ENCODE data around the gene EMC10.

EMC10 gene

DNA sequence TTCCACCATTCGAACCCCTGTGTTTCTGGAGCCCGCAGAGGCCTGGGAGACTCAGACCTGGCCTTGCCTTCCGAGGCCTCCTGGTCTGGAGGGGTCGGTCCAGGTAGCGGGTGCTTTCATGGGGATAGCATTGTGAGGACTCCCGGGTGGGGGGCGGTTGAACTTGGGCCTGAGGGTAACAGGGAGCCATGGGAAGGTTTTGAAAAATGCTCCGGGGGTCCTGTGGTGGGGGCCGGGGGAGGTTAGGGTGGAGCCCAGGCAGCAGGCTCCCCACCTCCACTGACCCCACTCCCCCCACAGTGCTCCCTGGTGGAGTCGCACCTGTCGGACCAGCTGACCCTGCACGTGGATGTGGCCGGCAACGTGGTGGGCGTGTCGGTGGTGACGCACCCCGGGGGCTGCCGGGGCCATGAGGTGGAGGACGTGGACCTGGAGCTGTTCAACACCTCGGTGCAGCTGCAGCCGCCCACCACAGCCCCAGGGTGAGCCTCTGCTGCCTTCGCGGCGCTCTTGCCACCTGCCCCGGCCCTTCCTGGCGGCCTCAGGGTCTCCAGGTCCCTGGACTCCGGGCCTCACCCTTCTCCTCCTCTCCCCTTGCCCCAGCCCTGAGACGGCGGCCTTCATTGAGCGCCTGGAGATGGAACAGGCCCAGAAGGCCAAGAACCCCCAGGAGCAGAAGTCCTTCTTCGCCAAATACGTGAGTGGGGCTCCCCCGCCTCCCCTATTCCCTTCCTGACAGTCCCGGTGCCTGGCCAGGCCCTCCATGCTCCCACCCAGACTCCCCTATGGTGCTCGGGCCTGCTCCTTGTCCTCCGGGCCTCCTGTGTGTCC lies 4.2 kb downstream of the EMC10 start:
- DNase-seq, result no peak

DNA sequence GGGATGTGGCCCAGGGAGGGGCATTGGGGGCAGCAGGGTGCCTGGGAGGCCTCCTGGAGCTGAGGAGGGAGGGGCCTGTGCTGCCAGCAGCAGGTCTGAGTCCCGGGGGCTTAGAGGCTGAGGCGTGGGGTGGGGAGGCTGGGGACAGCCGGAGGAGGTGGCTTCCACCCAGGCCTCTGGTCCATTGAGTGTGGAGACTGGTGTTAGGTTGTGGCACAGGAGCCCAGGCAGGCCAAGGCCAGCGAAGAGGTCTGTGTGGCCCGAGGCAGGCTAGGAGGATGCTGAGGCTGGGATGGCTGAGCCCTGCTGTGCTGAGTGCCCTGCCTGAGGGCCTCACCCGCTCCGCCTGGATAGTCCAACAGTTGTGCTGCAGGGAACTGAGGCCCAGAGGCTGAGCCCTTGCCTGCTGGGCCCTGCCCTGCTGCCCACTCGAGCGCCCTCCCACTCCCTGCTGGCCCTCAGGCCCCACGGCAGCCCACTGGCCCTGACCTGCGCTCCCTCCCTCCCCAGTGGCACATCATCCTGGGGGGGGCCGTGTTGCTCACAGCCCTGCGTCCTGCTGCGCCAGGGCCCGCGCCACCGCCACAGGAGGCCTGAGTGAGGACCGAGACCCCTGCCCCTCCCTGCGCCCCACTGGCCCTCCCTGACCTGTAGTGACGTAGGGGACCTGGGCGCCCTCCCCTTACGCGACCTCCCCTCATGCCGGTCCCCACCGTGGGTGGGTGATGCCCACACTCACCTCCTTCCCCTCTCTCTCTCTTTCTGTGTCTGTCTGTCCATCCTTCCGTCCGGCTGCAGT lies 5.2 kb downstream of the EMC10 start:
- no peak for DNase-seq

DNA sequence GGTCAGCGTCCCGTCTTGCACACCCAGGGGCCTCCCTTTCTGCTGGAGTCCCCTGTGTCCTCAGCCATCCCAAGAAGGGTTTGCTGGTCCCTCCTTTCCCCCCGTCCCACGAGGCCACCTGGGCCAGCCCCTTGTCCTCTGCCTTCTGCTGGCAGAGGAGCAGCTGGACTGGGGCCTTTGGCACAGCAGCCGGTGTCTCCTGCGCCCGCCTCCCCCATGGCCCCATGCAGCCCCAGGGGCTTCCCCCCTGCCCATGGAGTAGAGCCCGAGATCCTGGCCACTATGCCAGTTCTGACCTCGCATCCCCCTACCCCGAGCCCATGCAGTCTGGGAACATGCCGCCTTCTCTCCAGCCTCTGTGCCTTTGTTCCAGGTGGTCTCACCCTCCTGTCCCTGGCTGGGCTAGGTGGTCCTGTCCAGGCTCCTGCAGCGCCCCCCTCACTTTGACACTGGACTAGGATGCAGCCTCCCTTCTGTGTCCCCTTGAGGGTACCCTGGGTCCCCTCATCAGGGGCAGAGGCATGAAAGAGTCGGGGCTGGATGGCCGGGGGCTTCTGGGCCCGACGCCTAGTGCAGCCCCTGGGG lies 6.1 kb downstream of the EMC10 start:
- no peak for DNase-seq

DNA sequence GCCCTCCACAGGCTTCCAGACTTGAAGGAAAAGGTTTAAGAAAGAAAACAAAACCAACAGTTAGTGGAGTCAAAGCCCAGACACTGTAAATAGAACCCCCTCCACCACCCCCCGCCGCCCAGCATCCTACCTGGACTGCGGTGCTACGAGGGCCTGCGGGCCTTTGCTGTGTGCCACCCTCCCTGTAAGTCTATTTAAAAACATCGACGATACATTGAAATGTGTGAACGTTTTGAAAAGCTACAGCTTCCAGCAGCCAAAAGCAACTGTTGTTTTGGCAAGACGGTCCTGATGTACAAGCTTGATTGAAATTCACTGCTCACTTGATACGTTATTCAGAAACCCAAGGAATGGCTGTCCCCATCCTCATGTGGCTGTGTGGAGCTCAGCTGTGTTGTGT lies 6.6 kb downstream of the EMC10 start:
- DNase-seq, result no peak

DNA sequence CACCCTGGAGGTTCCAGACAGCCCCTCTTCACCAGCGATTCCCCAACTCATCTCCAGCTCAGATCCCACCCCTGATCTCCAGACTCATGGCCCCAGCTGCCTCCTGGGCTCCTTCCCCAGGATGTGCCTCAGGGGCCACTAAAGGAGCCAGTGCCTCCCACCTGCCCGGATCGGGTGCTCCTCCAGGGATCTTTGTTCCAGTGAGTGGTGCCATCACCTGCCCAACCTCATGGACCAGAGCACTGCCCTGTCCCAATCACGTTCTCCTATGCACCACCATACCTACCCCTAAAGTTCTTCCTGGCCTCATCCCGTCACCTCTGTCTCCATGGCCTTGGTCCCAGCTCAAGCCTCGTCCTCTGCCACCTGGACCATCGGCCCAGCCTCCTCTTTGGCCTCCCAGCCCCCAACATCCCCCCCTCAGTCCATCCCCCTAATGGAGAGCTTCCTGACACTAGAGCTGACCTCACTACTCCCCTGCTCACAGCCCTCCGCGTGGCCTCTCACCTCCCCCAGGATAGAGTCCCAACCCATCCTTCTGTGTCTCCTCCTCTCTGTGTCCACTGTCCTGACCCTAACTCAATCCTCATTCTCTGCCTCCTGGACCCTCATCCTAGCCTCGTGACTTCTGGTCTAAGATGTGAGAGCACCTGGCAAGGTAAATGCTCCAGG lies 9.1 kb downstream of the EMC10 start:
- no peak for DNase-seq

DNA sequence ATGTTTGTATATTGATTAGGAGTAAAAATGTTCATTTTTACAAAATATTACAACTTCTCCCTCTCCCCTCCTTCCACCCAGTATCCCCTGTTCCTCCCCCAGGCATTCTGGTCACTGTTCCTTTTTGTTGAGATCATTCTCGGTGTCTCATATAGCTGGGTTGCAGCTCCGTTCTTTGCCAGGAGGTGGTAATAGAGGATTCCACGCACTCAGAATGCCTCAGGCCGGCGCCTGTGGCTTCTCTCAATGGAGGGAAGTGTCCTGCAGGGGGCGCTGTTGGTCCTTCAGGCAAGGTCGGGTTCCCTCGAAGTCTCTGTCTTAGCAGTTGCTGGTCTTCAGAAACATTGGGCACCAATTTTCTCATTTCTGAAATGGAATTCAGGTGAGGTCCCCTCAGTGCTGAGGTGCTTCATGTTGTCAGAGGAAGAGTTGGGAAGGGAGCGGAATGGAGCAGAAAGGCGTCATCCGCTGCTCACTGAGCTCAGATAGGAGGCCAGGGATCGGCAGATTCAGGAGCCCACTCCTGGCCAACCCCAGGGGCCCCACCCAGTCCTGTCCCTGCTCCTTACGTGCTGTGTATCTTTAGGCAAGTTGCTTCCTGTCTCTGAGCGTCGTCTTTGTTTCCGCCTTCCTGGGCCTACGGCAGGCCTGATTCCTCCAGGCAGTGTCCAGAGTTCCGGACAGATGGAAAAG lies 10.7 kb downstream of the EMC10 start:
- DNase-seq, result peak; percentile 23 to 49

DNA sequence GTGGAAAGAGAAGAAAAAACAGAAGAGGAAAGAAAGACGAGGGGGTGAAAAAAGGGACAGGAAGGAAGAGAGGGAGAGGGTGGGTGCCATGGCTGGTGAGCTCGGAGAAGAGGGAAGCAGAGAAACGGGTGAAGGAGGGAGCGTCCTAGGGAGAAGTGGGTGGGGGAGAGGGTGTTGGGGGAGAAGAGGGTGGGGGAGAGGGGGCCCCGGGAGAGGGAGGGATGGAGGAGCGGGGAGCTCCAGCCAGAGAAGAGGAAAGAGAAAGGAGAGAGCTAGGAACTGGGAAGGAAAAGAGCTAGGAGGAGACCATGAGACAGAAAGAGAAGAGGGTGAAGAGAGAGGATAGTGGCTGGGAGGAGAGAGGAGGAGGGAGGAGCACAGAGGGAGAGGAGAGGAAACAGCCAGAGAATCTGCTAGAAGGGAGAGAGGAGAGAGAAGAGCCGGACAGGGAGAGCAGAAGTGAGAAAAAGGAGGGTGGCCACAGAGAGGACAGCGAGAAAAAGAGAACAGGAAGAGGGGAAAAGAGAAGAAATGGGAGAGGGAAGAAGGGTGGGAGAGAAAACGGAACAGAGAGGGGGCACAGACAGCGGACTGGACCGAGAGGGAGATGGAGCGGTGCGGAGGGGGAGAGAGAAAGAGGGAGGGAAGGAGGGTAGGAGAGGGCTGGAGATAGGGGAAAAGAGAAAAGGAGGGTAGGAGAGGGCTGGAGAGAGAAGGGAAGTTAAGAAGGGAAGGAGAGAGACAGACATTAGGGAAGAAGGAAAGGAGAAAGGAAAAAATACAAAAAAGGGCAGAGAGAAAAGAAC lies 12.3 kb downstream of the EMC10 start:
- no peak for DNase-seq

DNA sequence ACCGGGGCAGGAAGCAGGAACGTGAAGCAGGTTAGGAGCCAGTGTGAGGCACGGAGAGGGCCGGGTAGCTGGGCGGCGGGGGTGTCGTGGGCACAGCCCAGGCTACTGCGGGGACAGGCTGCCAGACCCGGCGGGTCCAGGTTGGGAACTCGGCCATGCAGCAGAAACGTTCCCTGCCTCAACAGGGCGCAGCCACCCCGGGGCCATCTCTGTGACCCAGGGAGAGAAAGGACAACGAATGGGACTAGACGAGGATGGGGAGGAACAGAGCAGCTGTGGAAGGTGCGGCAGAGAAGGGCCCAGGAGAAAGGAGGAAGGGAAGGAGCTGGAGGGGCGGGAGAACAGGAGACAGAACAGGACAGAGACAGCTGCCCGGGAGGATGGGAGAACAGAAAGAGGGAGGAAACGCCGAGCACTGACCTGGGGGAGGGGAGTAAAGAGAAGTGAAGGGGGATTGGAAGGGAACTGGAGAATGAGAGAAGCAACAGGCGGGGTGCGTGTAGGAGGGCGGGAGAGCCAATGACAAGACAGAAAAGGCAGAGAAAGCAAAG lies 13.2 kb downstream of the EMC10 start:
- no peak for DNase-seq

DNA sequence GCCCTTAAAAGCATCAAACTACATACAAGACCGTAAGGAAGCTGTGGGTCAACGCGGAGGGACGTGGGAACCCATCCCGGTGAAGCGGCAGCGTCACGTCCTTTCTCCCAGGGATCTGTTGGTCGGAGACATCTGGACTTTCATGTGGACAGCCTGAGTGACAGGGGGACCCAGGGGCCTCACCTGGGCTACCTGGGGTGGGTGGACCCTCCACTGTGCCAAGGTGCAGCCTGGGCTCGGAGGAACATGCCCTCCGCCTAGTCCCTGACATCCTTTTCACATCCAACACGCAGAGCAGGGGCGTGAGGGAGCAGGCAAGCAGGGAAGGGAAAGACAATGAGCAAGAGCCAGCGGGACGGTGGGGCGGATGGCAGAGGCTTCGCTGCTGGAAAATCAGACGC lies 14.1 kb downstream of the EMC10 start:
- DNase-seq, result no peak

DNA sequence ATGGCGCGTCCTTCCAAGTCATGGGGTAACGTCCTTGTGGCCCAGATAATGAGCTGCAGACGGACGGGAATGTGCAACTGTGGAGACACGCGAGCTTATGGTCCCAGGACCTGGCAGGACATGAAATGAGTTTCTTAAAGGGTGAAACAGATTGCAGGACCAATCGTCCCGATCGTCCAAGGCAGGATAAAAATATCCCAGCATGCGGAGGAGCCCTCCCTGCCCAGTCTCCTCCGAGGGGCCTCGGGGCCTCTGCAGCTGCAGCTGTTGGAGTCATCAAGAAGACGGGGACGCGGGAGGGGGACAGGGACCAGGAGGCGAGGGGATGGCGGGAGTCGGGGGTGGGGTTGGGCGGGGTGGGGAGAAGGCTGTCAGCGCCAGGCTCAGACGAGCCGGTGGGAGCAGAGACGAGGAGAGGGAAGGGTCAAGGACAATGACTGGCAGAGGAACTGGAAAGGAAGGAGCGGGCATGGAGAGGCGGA lies 14.7 kb downstream of the EMC10 start:
- DNase-seq, result peak in 1 of 2 experiments; percentile 49

DNA sequence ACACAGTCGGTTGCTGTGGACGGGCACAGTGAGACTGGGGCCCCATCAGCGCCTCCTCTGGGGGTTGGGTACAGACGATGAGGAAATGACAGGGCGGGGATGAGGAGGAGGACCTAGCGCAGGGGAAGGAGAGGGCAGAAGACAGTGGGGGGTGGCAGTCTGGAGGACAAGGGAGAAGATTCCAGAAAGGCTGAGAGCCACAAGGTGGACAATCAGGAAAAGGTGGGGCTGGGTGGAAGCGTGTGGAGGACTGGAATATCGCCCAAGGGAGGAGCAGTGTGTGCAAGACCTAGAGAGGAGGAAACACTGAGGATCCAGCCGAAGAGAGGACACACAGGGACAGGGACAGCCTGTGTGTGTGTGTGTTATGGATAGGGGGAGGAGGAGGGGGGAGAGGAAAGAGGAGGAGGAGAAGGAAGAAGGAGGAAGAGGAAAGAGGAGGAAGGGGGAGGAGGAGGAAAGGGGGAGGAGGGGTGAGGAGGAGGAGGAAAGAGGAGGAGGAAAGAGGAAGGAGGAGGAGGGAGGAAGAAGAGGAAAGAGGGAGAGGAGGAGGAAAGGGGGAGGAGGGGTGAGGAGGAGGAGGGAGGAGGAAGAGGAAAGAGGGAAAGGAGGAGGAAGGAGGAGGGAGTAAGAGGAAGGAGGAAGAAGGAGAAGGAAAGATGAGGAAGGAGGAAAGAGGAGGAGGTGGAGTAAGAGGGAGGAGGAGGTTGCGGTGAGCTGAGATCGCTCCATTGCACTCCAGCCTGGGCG lies 16.2 kb downstream of the EMC10 start:
- DNase-seq, result no peak

DNA sequence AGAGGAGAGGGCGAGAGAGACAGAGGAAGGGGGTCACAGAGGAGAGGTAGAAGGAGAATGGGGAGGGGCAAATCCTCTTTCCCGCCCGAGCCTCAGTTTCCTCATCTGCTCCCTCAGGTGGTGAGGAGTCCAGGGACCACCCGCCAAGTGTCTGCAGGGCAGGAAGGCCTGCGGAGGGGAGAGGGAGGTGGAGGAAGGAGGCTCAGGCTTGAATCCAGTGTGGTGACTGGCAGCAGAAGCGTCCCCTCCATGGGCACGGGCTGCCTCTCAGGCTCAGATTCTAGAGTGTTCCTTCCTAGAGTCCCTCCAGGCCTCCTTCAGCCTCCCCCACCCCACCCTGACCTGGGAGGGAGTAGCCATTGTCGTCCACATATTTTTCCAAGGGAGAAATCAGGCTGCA lies 16.9 kb downstream of the EMC10 start:
- no peak for DNase-seq

DNA sequence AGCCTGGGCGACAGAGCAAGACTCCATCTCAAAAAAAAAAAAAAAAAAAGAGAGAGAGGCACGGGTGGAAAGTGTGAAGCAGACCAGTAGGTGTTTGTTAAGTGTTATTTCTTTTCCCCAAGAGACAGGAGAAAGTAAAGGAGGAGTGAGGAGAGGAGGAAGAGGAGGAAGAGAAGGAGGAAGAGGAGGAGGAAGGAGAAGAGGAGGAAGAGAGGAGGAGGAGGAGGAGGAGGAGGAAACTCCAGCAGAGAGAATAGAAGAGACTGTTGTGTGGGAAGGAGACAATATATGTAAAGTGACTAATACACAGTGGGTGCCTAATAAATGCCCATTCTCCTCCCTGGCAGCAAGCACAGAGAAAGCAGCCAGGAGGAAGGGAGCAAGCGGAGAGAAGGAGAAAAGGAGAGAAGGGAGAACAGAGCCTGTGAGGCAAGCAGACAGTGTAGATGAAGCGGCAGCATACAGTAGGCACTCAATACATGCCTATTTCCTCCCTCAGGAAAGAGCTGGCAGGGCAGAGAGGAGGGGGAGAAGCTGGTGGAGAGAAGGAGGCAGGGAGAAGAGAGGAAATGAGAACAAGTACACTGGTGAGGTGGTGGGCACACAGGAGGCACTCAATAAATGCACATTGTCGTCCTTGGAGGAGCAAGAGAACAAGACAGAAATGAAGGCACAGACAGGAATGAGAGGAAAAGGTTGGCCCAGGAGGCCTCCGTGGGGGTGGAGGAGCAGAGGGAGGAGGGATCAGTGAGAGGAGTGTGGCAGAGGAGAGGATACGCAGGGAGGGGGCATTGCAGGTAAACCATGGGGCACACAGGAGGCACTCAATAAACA lies 18.1 kb downstream of the EMC10 start:
- DNase-seq, result no peak

DNA sequence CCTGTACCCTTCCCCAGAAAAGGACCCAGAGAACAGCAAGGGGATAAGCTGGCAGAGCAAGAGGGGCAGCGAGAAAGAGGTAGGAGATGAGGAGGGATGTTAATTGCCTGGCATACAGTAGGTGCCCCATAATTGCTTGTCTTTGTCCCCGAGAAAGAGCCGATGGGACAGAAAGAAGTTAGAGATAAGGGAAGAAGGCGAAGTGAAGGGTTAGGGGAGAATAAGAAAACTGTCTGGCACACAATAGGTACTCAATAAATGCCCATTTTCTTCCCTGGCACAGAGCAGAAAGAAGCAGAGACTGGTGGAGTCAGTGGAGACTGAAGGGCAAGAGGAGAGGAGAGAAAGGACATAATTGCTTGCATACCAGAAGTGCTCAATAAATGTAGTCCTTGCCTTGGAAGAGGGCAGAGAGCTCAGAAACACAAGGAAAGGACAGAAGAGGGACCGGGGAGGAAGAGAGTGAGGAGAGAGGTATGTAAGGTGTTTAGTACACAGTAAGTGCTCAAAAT lies 18.8 kb downstream of the EMC10 start:
- DNase-seq, result no peak

DNA sequence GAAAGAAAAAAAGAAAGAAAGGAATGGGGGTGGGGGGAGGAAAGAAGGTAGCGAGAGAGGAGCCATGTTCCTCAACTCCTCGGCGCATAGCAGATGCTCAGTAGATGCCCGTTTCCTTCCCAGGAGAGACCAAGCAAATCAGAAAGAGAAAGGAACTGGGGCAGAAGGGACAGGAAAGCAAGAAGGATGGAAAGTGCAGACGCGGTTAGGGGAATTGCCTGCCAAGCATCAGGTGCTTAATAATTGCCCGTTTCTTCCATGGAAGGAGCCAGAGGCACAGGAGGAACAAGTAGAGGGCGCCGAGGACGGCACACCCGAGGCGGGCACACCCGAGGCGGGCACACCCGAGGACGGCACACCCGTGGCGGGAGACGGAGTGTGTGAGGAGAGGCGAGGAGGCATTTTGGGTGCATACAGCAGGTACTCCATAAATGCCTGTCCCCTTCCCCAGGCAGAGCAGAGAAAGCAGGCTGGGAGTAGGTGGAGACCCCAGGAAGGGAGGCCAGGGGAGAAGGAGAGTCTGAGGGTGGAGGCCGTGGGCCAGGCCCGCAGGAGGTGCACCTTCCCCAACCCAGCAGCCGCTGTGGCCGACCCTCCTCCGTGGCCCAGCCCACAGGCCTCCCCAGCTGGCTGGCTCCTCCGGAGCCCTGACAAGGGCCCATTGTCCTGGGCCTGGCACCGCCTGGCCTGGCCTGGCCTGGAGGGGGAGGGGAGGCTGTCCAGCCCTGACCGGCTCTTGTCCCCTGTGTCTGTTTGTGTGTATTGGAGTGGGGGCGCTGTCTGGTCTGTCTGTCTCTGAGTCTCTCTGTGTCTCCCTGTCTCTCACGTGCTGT lies 20.1 kb downstream of the EMC10 start:
- DNase-seq, result no peak

DNA sequence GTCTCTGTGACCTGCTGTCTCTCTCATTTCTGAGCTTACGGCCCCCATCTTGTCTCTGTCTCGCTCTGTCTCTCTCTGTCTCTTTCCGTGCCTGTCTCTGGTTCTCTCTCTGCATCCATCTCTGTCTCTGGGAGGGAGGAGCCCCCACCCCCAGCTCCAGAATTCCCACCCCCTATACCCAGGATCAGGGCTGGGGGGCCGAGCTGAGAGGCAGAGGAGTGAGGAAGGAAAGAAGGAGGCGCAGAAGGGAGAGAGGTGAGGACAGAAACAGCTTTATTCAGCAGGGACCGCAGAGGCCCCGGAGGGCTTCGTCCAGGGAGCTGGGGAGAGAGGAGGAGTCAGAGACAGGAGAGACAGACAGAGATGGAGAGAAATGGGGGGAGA lies 20.7 kb downstream of the EMC10 start:
- no peak for DNase-seq

DNA sequence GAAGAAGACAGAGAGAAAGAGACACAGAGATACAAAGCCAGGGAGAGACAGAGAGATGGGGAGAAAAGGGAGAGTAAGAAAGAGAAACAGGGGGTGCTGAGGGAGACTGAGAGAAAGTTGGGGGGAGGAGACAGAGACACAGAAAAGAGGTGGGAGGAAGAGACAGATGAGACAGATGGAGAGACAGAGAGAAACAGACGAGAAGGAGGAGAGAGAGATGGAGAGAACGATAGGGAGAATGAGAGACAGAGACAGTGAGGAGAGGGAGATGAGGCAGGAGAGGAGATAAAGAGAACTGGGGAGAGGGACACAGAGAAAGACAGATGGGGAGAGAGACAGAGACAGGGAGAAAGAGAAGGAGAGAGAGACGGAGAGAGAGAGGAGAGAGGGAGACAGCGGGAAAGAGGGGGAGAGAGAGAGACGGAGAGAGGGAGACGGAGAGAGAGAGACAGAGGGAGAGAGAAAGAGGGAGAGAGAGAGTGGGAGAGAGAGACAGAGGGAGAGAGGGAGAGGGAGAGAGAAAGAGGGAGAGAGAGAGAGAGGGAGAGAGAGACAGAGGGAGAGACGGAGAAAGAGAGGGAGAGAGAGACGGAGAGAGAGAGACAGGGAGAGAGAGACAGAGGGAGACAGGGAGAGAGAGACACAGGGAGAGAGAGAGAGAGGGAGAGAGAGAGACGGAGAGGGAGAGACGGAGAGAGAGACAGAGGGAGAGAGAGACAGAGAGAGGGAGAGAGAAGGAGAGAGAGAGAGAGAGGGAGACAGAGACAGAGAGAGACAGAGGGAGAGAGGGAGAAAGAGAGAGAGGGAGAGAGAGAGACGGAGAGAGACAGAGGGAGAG lies 22.1 kb downstream of the EMC10 start:
- DNase-seq, result no peak
